Aorta (tissue), 4 donors: ENCODE data around the gene DNAH11. TPM values are rescaled to one million over a fixed set of nuclear protein-coding genes. Genes with fewer than 3 reads are reported as not detected.

Experiments
- polyA plus RNA-seq, 2 donors: library from polyadenylated mRNA; stranded (reverse); fragments of 200-250 nt; gene quantifications; one replicate each; pipeline ENCODE4 v1.2.3, GENCODE V29; 2013
- total RNA-seq, 2 donors: library from RNA; stranded (reverse); fragmentation: NEBNext Ultra II Directional; extraction: Animal tissue kit (Norgen Biotek cat#: 25700); gene quantifications; one replicate each; pipeline ENCODE4 v1.2.1, GENCODE V29; 2021
- donor health status: healthy with polysubstance abuse.
- donor health status: Bipolar disorder and iron deficiency.
- donor health status: DM: no; HTN: no; CAD: no.
- donor health status: DM: yes; HTN: yes; CAD: no.

The DNAH11 gene
- total and polyA plus RNA-seq, 4 donors, result 2.5 to 3.3 (median 2.6) TPM; not detected in 1

Other genes with a start within 250 kb of the DNAH11 start
- 1 to 10 TPM; 7.6 to 8.3 TPM for gene SP4, start 115.0 kb upstream of the DNAH11 start, total RNA-seq
- gene SP4, start 115.0 kb upstream of the DNAH11 start, polyA plus RNA-seq, result 1 to 10 TPM; 1.0 to 2.7 TPM